ENCODE data around the gene ELK4.

ELK4 gene

GRCh38 chr1:205652984-205653383 lies 21.2 kb upstream of the ELK4 start:
- no peaks in the 10 kb centered on the region for H3K27me3 ChIP-seq (ENCODE audit: insufficient read depth, low read length, poor library complexity)
- peaks cover 2% of the 10 kb centered on the region for H3K4me1 ChIP-seq (ENCODE audit: control insufficient read depth, low read depth, low read length)
- H3K4me2 ChIP-seq (ENCODE audit: low read length), result no peak overlapping the region
- H3K79me1 ChIP-seq (ENCODE audit: low read length), result no peaks in the 10 kb centered on the region
- no peak overlapping the region for H2BK120ac ChIP-seq (ENCODE audit: low read depth, low read length)
- H2BK5ac ChIP-seq (ENCODE audit: low read length), result no peak overlapping the region
- H2BK15ac ChIP-seq (replicated peaks; ENCODE audit: low read depth), result no peak overlapping the region
- no peak overlapping the region for H4K5ac ChIP-seq (ENCODE audit: low read length)
- no peak overlapping the region for H3K4me3 ChIP-seq (ENCODE audit: low read length)
- H3K36me3 ChIP-seq (ENCODE audit: control insufficient read depth, insufficient read depth, low read length), result no peaks in the 10 kb centered on the region
- H3K23ac ChIP-seq (ENCODE audit: low read length), result no peak overlapping the region
- no peaks in the 10 kb centered on the region for H3K79me2 ChIP-seq (ENCODE audit: control insufficient read depth, insufficient read depth, low read length)
- H3K9ac ChIP-seq (ENCODE audit: low read length), result no peak overlapping the region
- no peak overlapping the region for H3K4ac ChIP-seq (ENCODE audit: low read depth, low read length)
- H3K27ac ChIP-seq (ENCODE audit: low read depth, low read length), result no peak overlapping the region
- no peak overlapping the region for H3K18ac ChIP-seq (ENCODE audit: low read length)
- H2AK5ac ChIP-seq (ENCODE audit: low read length), result no peak overlapping the region
- no peak for DNase-seq
- no peak overlapping the region for H3K56ac ChIP-seq (ENCODE audit: low read length)
- WGBS (ENCODE audit: extremely low coverage, insufficient coverage, low lambda C conversion rate), result no CpG with 5 or more reads among the region's 11 CpGs
- no peak overlapping the region for H4K8ac ChIP-seq (ENCODE audit: low read depth, low read length)

GRCh38 chr1:205650241-205650640 lies 18.4 kb upstream of the ELK4 start:
- H2BK5ac ChIP-seq (ENCODE audit: low read length), result no peak overlapping the region
- no peak overlapping the region for H3K23ac ChIP-seq (ENCODE audit: low read length)
- H3K27me3 ChIP-seq (ENCODE audit: insufficient read depth, low read length, poor library complexity), result no peaks in the 10 kb centered on the region
- H3K4me3 ChIP-seq (ENCODE audit: low read length), result no peak overlapping the region
- no peaks in the 10 kb centered on the region for H3K36me3 ChIP-seq (ENCODE audit: control insufficient read depth, insufficient read depth, low read length)
- no peak overlapping the region for H3K4ac ChIP-seq (ENCODE audit: low read depth, low read length)
- H3K27ac ChIP-seq (ENCODE audit: low read depth, low read length), result no peak overlapping the region
- H4K5ac ChIP-seq (ENCODE audit: low read length), result no peak overlapping the region
- H2AK5ac ChIP-seq (ENCODE audit: low read length), result no peak overlapping the region
- H3K4me1 ChIP-seq (ENCODE audit: control insufficient read depth, low read depth, low read length), result peaks cover 2% of the 10 kb centered on the region
- no peak overlapping the region for H3K18ac ChIP-seq (ENCODE audit: low read length)
- no peak overlapping the region for H4K8ac ChIP-seq (ENCODE audit: low read depth, low read length)
- H3K79me2 ChIP-seq (ENCODE audit: control insufficient read depth, insufficient read depth, low read length), result no peaks in the 10 kb centered on the region
- no peak overlapping the region for H3K56ac ChIP-seq (ENCODE audit: low read length)
- H2BK120ac ChIP-seq (ENCODE audit: low read depth, low read length), result no peak overlapping the region
- no peaks in the 10 kb centered on the region for H3K79me1 ChIP-seq (ENCODE audit: low read length)
- H2BK15ac ChIP-seq (replicated peaks; ENCODE audit: low read depth), result no peak overlapping the region
- no peak for DNase-seq
- H3K4me2 ChIP-seq (ENCODE audit: low read length), result no peak overlapping the region
- no CpG with 5 or more reads among the region's 1 CpG for WGBS (ENCODE audit: extremely low coverage, insufficient coverage, low lambda C conversion rate)
- no peak overlapping the region for H3K9ac ChIP-seq (ENCODE audit: low read length)

GRCh38 chr1:205645519-205645918 lies 13.7 kb upstream of the ELK4 start:
- Histone ChIP-seq H2BK5ac (ENCODE audit: low read length) (no peak overlapping the region), H3K9ac (ENCODE audit: low read length) (no peak overlapping the region), H4K8ac (ENCODE audit: low read depth, low read length) (no peak overlapping the region), H4K5ac (ENCODE audit: low read length) (no peak overlapping the region), H2AK5ac (ENCODE audit: low read length) (no peak overlapping the region), H3K4me3 (ENCODE audit: low read length) (no peak overlapping the region), H3K27me3 (ENCODE audit: insufficient read depth, low read length, poor library complexity) (no peaks in the 10 kb centered on the region), H2BK15ac (replicated peaks; ENCODE audit: low read depth) (no peak overlapping the region), H2BK120ac (ENCODE audit: low read depth, low read length) (no peak overlapping the region), H3K79me2 (ENCODE audit: control insufficient read depth, insufficient read depth, low read length) (no peaks in the 10 kb centered on the region), H3K4me2 (ENCODE audit: low read length) (no peak overlapping the region), H3K23ac (ENCODE audit: low read length) (no peak overlapping the region), H3K4me1 (ENCODE audit: control insufficient read depth, low read depth, low read length) (peaks cover 2% of the 10 kb centered on the region), H3K56ac (ENCODE audit: low read length) (no peak overlapping the region), H3K18ac (ENCODE audit: low read length) (no peak overlapping the region), H3K36me3 (ENCODE audit: control insufficient read depth, insufficient read depth, low read length) (no peaks in the 10 kb centered on the region), H3K4ac (ENCODE audit: low read depth, low read length) (no peak overlapping the region), H3K27ac (ENCODE audit: low read depth, low read length) (no peak overlapping the region), H3K79me1 (ENCODE audit: low read length) (no peaks in the 10 kb centered on the region)
- WGBS (ENCODE audit: extremely low coverage, insufficient coverage, low lambda C conversion rate), result no CpG with 5 or more reads among the region's 8 CpGs
- DNase-seq, result no peak

- no CpG with 5 or more reads among the region's 2 CpGs for WGBS (ENCODE audit: extremely low coverage, insufficient coverage, low lambda C conversion rate)
- H3K36me3 ChIP-seq (ENCODE audit: control insufficient read depth, insufficient read depth, low read length), result no peaks in the 10 kb centered on the region
- H3K27me3 ChIP-seq (ENCODE audit: insufficient read depth, low read length, poor library complexity), result no peaks in the 10 kb centered on the region
- H3K79me2 ChIP-seq (ENCODE audit: control insufficient read depth, insufficient read depth, low read length), result no peaks in the 10 kb centered on the region
- H3K4me1 ChIP-seq (ENCODE audit: control insufficient read depth, low read depth, low read length), result no peaks in the 10 kb centered on the region
- DNase-seq, result no peak
- no peak overlapping the region for H2BK5ac ChIP-seq (ENCODE audit: low read length)
- no peak overlapping the region for H3K4me3 ChIP-seq (ENCODE audit: low read length)
- H3K27ac ChIP-seq (ENCODE audit: low read depth, low read length), result no peak overlapping the region
- no peak overlapping the region for H2AK5ac ChIP-seq (ENCODE audit: low read length)
- no peak overlapping the region for H3K4ac ChIP-seq (ENCODE audit: low read depth, low read length)
- H2BK120ac ChIP-seq (ENCODE audit: low read depth, low read length), result no peak overlapping the region
- no peak overlapping the region for H4K8ac ChIP-seq (ENCODE audit: low read depth, low read length)
- no peaks in the 10 kb centered on the region for H3K79me1 ChIP-seq (ENCODE audit: low read length)
- no peak overlapping the region for H3K18ac ChIP-seq (ENCODE audit: low read length)
- no peak overlapping the region for H3K9ac ChIP-seq (ENCODE audit: low read length)
- H3K56ac ChIP-seq (ENCODE audit: low read length), result no peak overlapping the region
- no peak overlapping the region for H3K23ac ChIP-seq (ENCODE audit: low read length)
- no peak overlapping the region for H2BK15ac ChIP-seq (replicated peaks; ENCODE audit: low read depth)
- no peak overlapping the region for H4K5ac ChIP-seq (ENCODE audit: low read length)
- no peak overlapping the region for H3K4me2 ChIP-seq (ENCODE audit: low read length)
Observed at GRCh38 chr1:205642679-205643307, 11.0 kb upstream of the ELK4 start.

- Histone ChIP-seq H3K79me1 (ENCODE audit: low read length) (no peaks in the 10 kb centered on the region), H2BK5ac (ENCODE audit: low read length) (no peak overlapping the region), H3K36me3 (ENCODE audit: control insufficient read depth, insufficient read depth, low read length) (no peaks in the 10 kb centered on the region), H3K27me3 (ENCODE audit: insufficient read depth, low read length, poor library complexity) (no peaks in the 10 kb centered on the region), H3K9ac (ENCODE audit: low read length) (no peak overlapping the region), H3K18ac (ENCODE audit: low read length) (no peak overlapping the region), H3K4me2 (ENCODE audit: low read length) (no peak overlapping the region), H3K4ac (ENCODE audit: low read depth, low read length) (no peak overlapping the region), H2BK120ac (ENCODE audit: low read depth, low read length) (no peak overlapping the region), H3K23ac (ENCODE audit: low read length) (no peak overlapping the region), H3K4me1 (ENCODE audit: control insufficient read depth, low read depth, low read length) (no peaks in the 10 kb centered on the region), H3K4me3 (ENCODE audit: low read length) (no peak overlapping the region), H3K79me2 (ENCODE audit: control insufficient read depth, insufficient read depth, low read length) (no peaks in the 10 kb centered on the region), H3K27ac (ENCODE audit: low read depth, low read length) (no peak overlapping the region), H3K56ac (ENCODE audit: low read length) (no peak overlapping the region), H2AK5ac (ENCODE audit: low read length) (no peak overlapping the region), H2BK15ac (replicated peaks; ENCODE audit: low read depth) (no peak overlapping the region), H4K8ac (ENCODE audit: low read depth, low read length) (no peak overlapping the region), H4K5ac (ENCODE audit: low read length) (no peak overlapping the region)
- no peak for DNase-seq
- WGBS (ENCODE audit: extremely low coverage, insufficient coverage, low lambda C conversion rate), result no CpG with 5 or more reads among the region's 1 CpG
Observed at GRCh38 chr1:205639567-205639966, 7.8 kb upstream of the ELK4 start.

- Histone ChIP-seq H3K4me2 (ENCODE audit: low read length) (no peak overlapping the region), H2AK5ac (ENCODE audit: low read length) (no peak overlapping the region), H2BK120ac (ENCODE audit: low read depth, low read length) (no peak overlapping the region), H3K4me3 (ENCODE audit: low read length) (no peak overlapping the region), H2BK5ac (ENCODE audit: low read length) (no peak overlapping the region), H3K9ac (ENCODE audit: low read length) (no peak overlapping the region), H2BK15ac (replicated peaks; ENCODE audit: low read depth) (no peak overlapping the region), H3K27me3 (ENCODE audit: insufficient read depth, low read length, poor library complexity) (no peaks in the 10 kb centered on the region), H3K79me2 (ENCODE audit: control insufficient read depth, insufficient read depth, low read length) (no peaks in the 10 kb centered on the region), H3K4me1 (ENCODE audit: control insufficient read depth, low read depth, low read length) (no peaks in the 10 kb centered on the region), H4K8ac (ENCODE audit: low read depth, low read length) (no peak overlapping the region), H3K23ac (ENCODE audit: low read length) (no peak overlapping the region), H3K18ac (ENCODE audit: low read length) (no peak overlapping the region), H3K4ac (ENCODE audit: low read depth, low read length) (no peak overlapping the region), H3K79me1 (ENCODE audit: low read length) (no peaks in the 10 kb centered on the region), H3K27ac (ENCODE audit: low read depth, low read length) (no peak overlapping the region), H3K36me3 (ENCODE audit: control insufficient read depth, insufficient read depth, low read length) (no peaks in the 10 kb centered on the region), H3K56ac (ENCODE audit: low read length) (no peak overlapping the region), H4K5ac (ENCODE audit: low read length) (no peak overlapping the region)
- no peak for DNase-seq
- no CpG with 5 or more reads among the region's 9 CpGs for WGBS (ENCODE audit: extremely low coverage, insufficient coverage, low lambda C conversion rate)
Observed at GRCh38 chr1:205637854-205638468, 6.2 kb upstream of the ELK4 start.
